Liver (tissue), 9 donors: ENCODE data around the gene APOL3. TPM values are rescaled to one million over a fixed set of nuclear protein-coding genes. Genes with fewer than 3 reads are reported as not detected.

Source experiments
- DNase-seq: peaks from one replicate; pipeline ENCODE4 v3.0.0-alpha.2; 2017; ENCODE audit warnings: low spot score
- H3K27ac ChIP-seq, 2 donors: one replicate each; pipeline ENCODE4 v1.7.0; 2013; ENCODE audit warnings: inconsistent platforms in 2 of 2, low read length in 2 of 2, control low read depth in 1 of 2, low read depth in 1 of 2, mild to moderate bottlenecking in 1 of 2
- H3K27me3 ChIP-seq, 4 donors: one replicate each; pipeline versions ENCODE4 v1.6.1 to v1.7.0; 2013; ENCODE audit warnings: low read length in 3 of 4, inconsistent platforms in 1 of 4, mild to moderate bottlenecking in 1 of 4, moderate library complexity in 1 of 4; ENCODE audit not compliant: control insufficient read depth in 4 of 4, insufficient read depth in 4 of 4
- H3K36me3 ChIP-seq, 4 donors: one replicate each; pipeline versions ENCODE4 v1.6.1 to v1.7.0; 2013; ENCODE audit warnings: low read length in 3 of 4, mild to moderate bottlenecking in 3 of 4, low read depth in 1 of 4, moderate library complexity in 1 of 4; ENCODE audit not compliant: control insufficient read depth in 4 of 4, insufficient read depth in 3 of 4
- H3K4me1 ChIP-seq, 4 donors: one replicate each; pipeline versions ENCODE4 v1.6.1 to v1.7.0; 2013; ENCODE audit warnings: low read length in 3 of 4, mild to moderate bottlenecking in 3 of 4, moderate library complexity in 1 of 4; ENCODE audit not compliant: control insufficient read depth in 4 of 4, insufficient read depth in 4 of 4
- H3K4me3 ChIP-seq, 3 donors: one replicate each; pipeline versions ENCODE4 v1.6.1 to v1.7.0; 2013; ENCODE audit warnings: low read length in 3 of 3, control low read depth in 1 of 3, low read depth in 1 of 3, mild to moderate bottlenecking in 1 of 3
- H3K9ac ChIP-seq, 2 donors: one replicate each; pipeline ENCODE4 v1.7.0; 2013; ENCODE audit warnings: low read length in 2 of 2, mild to moderate bottlenecking in 2 of 2, moderate library complexity in 2 of 2, control low read depth in 1 of 2, low read depth in 1 of 2
- H3K9me3 ChIP-seq, 4 donors: one replicate each; pipeline versions ENCODE4 v1.6.1 to v1.7.0; 2013; ENCODE audit warnings: low read length in 3 of 4; ENCODE audit not compliant: control insufficient read depth in 4 of 4
- ATF3 ChIP-seq: IDR thresholded peaks from 2 replicates; pipeline ENCODE4 v1.6.1; 2016; ENCODE audit warnings: antibody characterized with exemption
- CTCF ChIP-seq: fragments of 150-350 bp; IDR thresholded peaks from 2 replicates; pipeline ENCODE4 v1.5.1; 2017; ENCODE audit warnings: improper control_type of control experiment, low read depth, low read length; ENCODE audit not compliant: missing input control
- EGR1 ChIP-seq, 2 donors: IDR thresholded peaks; 2 replicates each; pipeline ENCODE4 v1.6.1; 2016 to 2018; ENCODE audit warnings: antibody characterized with exemption in 2 of 2, low read depth in 2 of 2
- FOXA1 ChIP-seq: IDR thresholded peaks from 2 replicates; pipeline ENCODE4 v1.6.1; 2016; ENCODE audit warnings: antibody characterized with exemption
- FOXA2 ChIP-seq: IDR thresholded peaks from 2 replicates; pipeline ENCODE4 v1.6.1; 2016; ENCODE audit warnings: antibody characterized with exemption
- GABPA ChIP-seq, 2 donors: IDR thresholded peaks in 1 of 2; conservative IDR thresholded peaks in 1 of 2; 2 replicates each; pipeline ENCODE4 v1.6.1; 2016; ENCODE audit warnings: antibody characterized with exemption in 2 of 2, mild to moderate bottlenecking in 1 of 2, moderate library complexity in 1 of 2
- HNF4A ChIP-seq, 2 donors: conservative IDR thresholded peaks; 2 replicates each; pipeline ENCODE4 v1.6.1; 2016; ENCODE audit warnings: antibody characterized with exemption in 2 of 2, mild to moderate bottlenecking in 2 of 2
- HNF4G ChIP-seq: IDR thresholded peaks from 2 replicates; pipeline ENCODE4 v1.6.1; 2016; ENCODE audit warnings: antibody characterized with exemption
- JUND ChIP-seq, 2 donors: IDR thresholded peaks; 2 replicates each; pipeline ENCODE4 v1.6.1; 2016; ENCODE audit warnings: antibody characterized with exemption in 2 of 2
- MAX ChIP-seq: IDR thresholded peaks from 2 replicates; pipeline ENCODE4 v1.6.1; 2016; ENCODE audit warnings: antibody characterized with exemption
- NR2F2 ChIP-seq: IDR thresholded peaks from 2 replicates; pipeline ENCODE4 v1.6.1; 2016; ENCODE audit warnings: antibody characterized with exemption
- RAD21 ChIP-seq, 2 donors: IDR thresholded peaks; 2 replicates each; pipeline ENCODE4 v1.6.1; 2016; ENCODE audit warnings: antibody characterized with exemption in 2 of 2, mild to moderate bottlenecking in 2 of 2
- REST ChIP-seq: IDR thresholded peaks from 2 replicates; pipeline ENCODE4 v1.6.1; 2016; ENCODE audit warnings: antibody characterized with exemption, mild to moderate bottlenecking
- RXRA ChIP-seq, 2 donors: IDR thresholded peaks; 2 replicates each; pipeline ENCODE4 v1.6.1; 2017 to 2018; ENCODE audit warnings: antibody characterized with exemption in 2 of 2, mild to moderate bottlenecking in 1 of 2
- SP1 ChIP-seq: IDR thresholded peaks from 2 replicates; pipeline ENCODE4 v1.6.1; 2018; ENCODE audit warnings: antibody characterized with exemption, mild to moderate bottlenecking
- TAF1 ChIP-seq: conservative IDR thresholded peaks from 2 replicates; pipeline ENCODE4 v1.6.1; 2016; ENCODE audit warnings: antibody characterized with exemption, mild to moderate bottlenecking
- ZBTB33 ChIP-seq: IDR thresholded peaks from 2 replicates; pipeline ENCODE4 v1.6.1; 2016; ENCODE audit warnings: antibody characterized with exemption
- WGBS: extraction: QIAGEN DNeasy Blood & Tissue Kit; methylation state at CpG from one replicate; pipeline ENCODE4 v1.1.7; 2013; 5-methylcytosine and 5-hydroxymethylcytosine counted together
- polyA plus RNA-seq, 2 donors: library from polyadenylated mRNA; stranded (reverse) in 1 of 2; unstranded in 1 of 2; fragments of 200-250 nt in 1 of 2; fragments of >200 nt in 1 of 2; fragmentation: Nextera tagmentation in 1 of 2; extraction: Ambion mirVana in 1 of 2; gene quantifications; one replicate each; pipeline versions ENCODE4 v1.2.1 to v1.2.3, GENCODE V29; 2013 to 2015
- total RNA-seq, 2 donors: library from RNA; depleted of rRNA; stranded (reverse); fragments of >200 nt; gene quantifications; one replicate each; pipeline ENCODE4 v1.2.3, GENCODE V29; 2014
- donor health status: healthy.
- donor health status: healthy.
- donor health status: healthy.
- donor health status: healthy.
- donor health status: healthy.

APOL3 gene
- total RNA-seq (10 to 100 TPM; 11.4 to 34.5 TPM), polyA plus RNA-seq (10 to 100 TPM in 1 of 2 donors, 1 to 10 TPM in 1; 7.2 to 12.2 TPM)

- no peak for DNase-seq
- Histone ChIP-seq H3K27me3 (no peaks in the 10 kb centered on the region), H3K36me3 (no peaks in the 10 kb centered on the region), H3K4me3 (peak within 1 kb of the TSS; percentile 32 to 87 (median 69)), H3K27ac (peak within 1 kb of the TSS; percentile 92 to 96), H3K4me1 (peaks cover 11 to 81% (median 63%) of the 10 kb centered on the region in 4 donors), H3K9ac (peak within 1 kb of the TSS; percentile 86 to 89), H3K9me3 (no peaks in the 10 kb centered on the region)
- WGBS, result 3% methylated on average over 3 of the region's 3 CpGs
- TF ChIP-seq ZBTB33 (no peak), NR2F2 (peak; percentile 32), JUND (IDR thresholded peaks at IDR 0.05) (peak in 1 of 2 donors; percentile 55), FOXA2 (no peak), FOXA1 (no peak), SP1 (peak; percentile 62), ATF3 (peak; percentile 13), GABPA (IDR thresholded peaks at IDR 0.05 in 1 of 2, conservative IDR thresholded peaks at IDR 0.05 in 1 of 2) (no peak), REST (no peak), RAD21 (IDR thresholded peaks at IDR 0.05) (peak in 1 of 2 donors; percentile 17), HNF4G (no peak), EGR1 (IDR thresholded peaks at IDR 0.05; ENCODE audit: low read depth in 2 of 2) (no peak), MAX (no peak), TAF1 (peak; percentile 66), RXRA (IDR thresholded peaks at IDR 0.05) (peak; percentile 82 to 89), HNF4A (conservative IDR thresholded peaks at IDR 0.05) (peak in 1 of 2 donors; percentile 43), CTCF (no peak)
Measured at GRCh38 chr22:36160499-36160942, at the start of gene APOL3. Gene APOL3, minus strand, starts transcription at chr22:36160755. Its CDS starts 11,700 bp downstream, at chr22:36149055.
